ENCODE data around the gene EMC1. TPM values are rescaled to one million over a fixed set of nuclear protein-coding genes. Genes with fewer than 3 reads are reported as not detected.

EMC1 gene
- polyA plus RNA-seq, 1 donor (not counting 4 experiments of a cell fraction or from before 2014, with no cell fraction given), result 28.6 TPM

GRCh38 chr1:19204446-19205266 is 46.7 kb downstream of the EMC1 start:
- no peak overlapping the region for H3K4me2 ChIP-seq (ENCODE audit: control insufficient read depth, extremely low read depth, insufficient read depth, low read depth, low read length)
- H2AFZ ChIP-seq (ENCODE audit: control insufficient read depth, low read length), result no peak overlapping the region
- no peak overlapping the region for H3K27ac ChIP-seq (ENCODE audit: control insufficient read depth, insufficient read depth, low read length)

GRCh38 chr1:19203440-19203839 is 47.9 kb downstream of the EMC1 start:
- Histone ChIP-seq H3K4me3 (ENCODE audit: control insufficient read depth in 2 of 3, extremely low read depth in 1 of 3, insufficient read depth in 2 of 3, low read depth in 1 of 3, low read length in 3 of 3) (no peak overlapping the region), H3K9ac (ENCODE audit: control insufficient read depth, extremely low read depth, insufficient read depth, low read length) (no peak overlapping the region), H3K4me1 (ENCODE audit: control insufficient read depth, extremely low read depth, insufficient read depth, low read length) (peaks cover 23% of the 10 kb centered on the region)

More at GRCh38 chr1:19204446-19205266, 46.7 kb downstream of the EMC1 start:
- H3K9ac ChIP-seq (ENCODE audit: control insufficient read depth, extremely low read depth, insufficient read depth, low read length), result no peak overlapping the region
- H3K4me3 ChIP-seq (ENCODE audit: control insufficient read depth in 2 of 3, extremely low read depth in 1 of 3, insufficient read depth in 2 of 3, low read depth in 1 of 3, low read length in 3 of 3), result no peak overlapping the region
- H3K9me1 ChIP-seq (ENCODE audit: control insufficient read depth, extremely low read depth, insufficient read depth, low read length), result no peaks in the 10 kb centered on the region
- TF ChIP-seq, protein P1, sequence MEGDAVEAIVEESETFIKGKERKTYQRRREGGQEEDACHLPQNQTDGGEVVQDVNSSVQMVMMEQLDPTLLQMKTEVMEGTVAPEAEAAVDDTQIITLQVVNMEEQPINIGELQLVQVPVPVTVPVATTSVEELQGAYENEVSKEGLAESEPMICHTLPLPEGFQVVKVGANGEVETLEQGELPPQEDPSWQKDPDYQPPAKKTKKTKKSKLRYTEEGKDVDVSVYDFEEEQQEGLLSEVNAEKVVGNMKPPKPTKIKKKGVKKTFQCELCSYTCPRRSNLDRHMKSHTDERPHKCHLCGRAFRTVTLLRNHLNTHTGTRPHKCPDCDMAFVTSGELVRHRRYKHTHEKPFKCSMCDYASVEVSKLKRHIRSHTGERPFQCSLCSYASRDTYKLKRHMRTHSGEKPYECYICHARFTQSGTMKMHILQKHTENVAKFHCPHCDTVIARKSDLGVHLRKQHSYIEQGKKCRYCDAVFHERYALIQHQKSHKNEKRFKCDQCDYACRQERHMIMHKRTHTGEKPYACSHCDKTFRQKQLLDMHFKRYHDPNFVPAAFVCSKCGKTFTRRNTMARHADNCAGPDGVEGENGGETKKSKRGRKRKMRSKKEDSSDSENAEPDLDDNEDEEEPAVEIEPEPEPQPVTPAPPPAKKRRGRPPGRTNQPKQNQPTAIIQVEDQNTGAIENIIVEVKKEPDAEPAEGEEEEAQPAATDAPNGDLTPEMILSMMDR (optimal IDR thresholded peaks at IDR 0.05 in 1 of 3, IDR thresholded peaks at IDR 0.05 in 1 of 3, conservative IDR thresholded peaks at IDR 0.05 in 1 of 3; ENCODE audit: extremely low read depth in 1 of 3, insufficient read depth in 2 of 3, low read length in 3 of 3), result no peak
- no peak for TF ChIP-seq EZH2 (IDR thresholded peaks at IDR 0.05; ENCODE audit: low read length)
- no peaks in the 10 kb centered on the region for H3K27me3 ChIP-seq (ENCODE audit: control insufficient read depth, extremely low read depth, insufficient read depth, low read length)
- H3K4me1 ChIP-seq (ENCODE audit: control insufficient read depth, extremely low read depth, insufficient read depth, low read length), result peaks cover 23% of the 10 kb centered on the region
- peaks cover 91% of the 10 kb centered on the region for H3K79me2 ChIP-seq (ENCODE audit: control insufficient read depth, insufficient read depth, low read length)
- peaks cover 6 to 11% of the 10 kb centered on the region in 2 experiments for H3K36me3 ChIP-seq (ENCODE audit: control insufficient read depth in 2 of 2, extremely low read depth in 1 of 2, insufficient read depth in 2 of 2, low read length in 2 of 2)
- DNase-seq (ENCODE audit: low read depth, low spot score) (no peak), FAIRE-seq (no peak)
- peaks cover 11% of the 10 kb centered on the region for H4K20me1 ChIP-seq (ENCODE audit: control insufficient read depth, extremely low read depth, insufficient read depth, low read length)
- dilution Hi-C loops (cut with MboI; ENCODE audit: extremely low pct_ligation_motif_present, low sequenced_read_pairs), result no loop called here
- H3K9me3 ChIP-seq (ENCODE audit: control insufficient read depth, low read depth, low read length), result no peaks in the 10 kb centered on the region

More at GRCh38 chr1:19203440-19203839, 47.9 kb downstream of the EMC1 start:
- H3K4me2 ChIP-seq (ENCODE audit: control insufficient read depth, extremely low read depth, insufficient read depth, low read depth, low read length), result no peak overlapping the region
- FAIRE-seq (peak; percentile 75), DNase-seq (ENCODE audit: low read depth, low spot score) (peak; percentile 26)
- H3K36me3 ChIP-seq (ENCODE audit: control insufficient read depth in 2 of 2, extremely low read depth in 1 of 2, insufficient read depth in 2 of 2, low read length in 2 of 2), result peaks cover 13 to 14% of the 10 kb centered on the region in 2 experiments
- H2AFZ ChIP-seq (ENCODE audit: control insufficient read depth, low read length), result no peak overlapping the region
- TF ChIP-seq EZH2 (IDR thresholded peaks at IDR 0.05; ENCODE audit: low read length), result no peak
- TF ChIP-seq, protein P1 (optimal IDR thresholded peaks at IDR 0.05 in 1 of 3, IDR thresholded peaks at IDR 0.05 in 1 of 3, conservative IDR thresholded peaks at IDR 0.05 in 1 of 3; ENCODE audit: extremely low read depth in 1 of 3, insufficient read depth in 2 of 3, low read length in 3 of 3), result no peak
- H3K79me2 ChIP-seq (ENCODE audit: control insufficient read depth, insufficient read depth, low read length), result peaks cover 82% of the 10 kb centered on the region
- H4K20me1 ChIP-seq (ENCODE audit: control insufficient read depth, extremely low read depth, insufficient read depth, low read length), result peaks cover 11% of the 10 kb centered on the region
- no peak overlapping the region for H3K27ac ChIP-seq (ENCODE audit: control insufficient read depth, insufficient read depth, low read length)
- no peaks in the 10 kb centered on the region for H3K27me3 ChIP-seq (ENCODE audit: control insufficient read depth, extremely low read depth, insufficient read depth, low read length)
- dilution Hi-C loops (cut with MboI; ENCODE audit: extremely low pct_ligation_motif_present, low sequenced_read_pairs), result no loop called here
- no peaks in the 10 kb centered on the region for H3K9me3 ChIP-seq (ENCODE audit: control insufficient read depth, low read depth, low read length)
- no peaks in the 10 kb centered on the region for H3K9me1 ChIP-seq (ENCODE audit: control insufficient read depth, extremely low read depth, insufficient read depth, low read length)

Data from keratinocyte (primary cell).